Breast epithelium (tissue), 4 donors: ENCODE data around the gene ULK4. TPM values are rescaled to one million over a fixed set of nuclear protein-coding genes. Genes with fewer than 3 reads are reported as not detected.

Source experiments
- DNase-seq, 2 donors: peaks; one replicate each; pipeline ENCODE4 v3.0.0-alpha.2; 2019; ENCODE audit warnings: low spot score in 2 of 2
- H3K27ac ChIP-seq, 2 donors: fragments of 200-600 bp; sonication (generic) in 1 of 2; one replicate each; pipeline ENCODE4 v1.5.1; 2016 to 2019; ENCODE audit warnings: mild to moderate bottlenecking in 1 of 2
- H3K27me3 ChIP-seq, 2 donors: fragments of 200-600 bp; sonication (generic) in 1 of 2; one replicate each; pipeline versions ENCODE4 v1.5.1 to v1.6.0; 2017 to 2019; ENCODE audit warnings: control low read depth in 1 of 2, mild to moderate bottlenecking in 1 of 2
- H3K36me3 ChIP-seq: fragments of 200-600 bp; one replicate; pipeline ENCODE4 v1.5.1; 2019
- H3K4me1 ChIP-seq, 2 donors: fragments of 200-600 bp; sonication (generic); one replicate each; pipeline ENCODE4 v1.5.1; 2016 to 2019; ENCODE audit warnings: control low read depth in 1 of 2
- H3K4me3 ChIP-seq, 3 donors: fragments of 200-600 bp; sonication (generic); 1 replicate in 2 of 3; 2 replicates in 1 of 3; pipeline ENCODE4 v1.5.1; 2016 to 2019; ENCODE audit warnings: mild to moderate bottlenecking in 3 of 3, moderate library complexity in 2 of 3
- H3K9me3 ChIP-seq, 2 donors: fragments of 200-600 bp; sonication (generic) in 1 of 2; one replicate each; pipeline ENCODE4 v1.5.1; 2016 to 2019; ENCODE audit warnings: control low read depth in 1 of 2
- CTCF ChIP-seq, 3 donors: fragments of 450-650 bp; IDR thresholded peaks; one replicate each; pipeline ENCODE4 v1.5.1; 2016 to 2017; ENCODE audit warnings: antibody characterized with exemption in 3 of 3, mild to moderate bottlenecking in 3 of 3, moderate library complexity in 3 of 3
- POLR2A ChIP-seq: fragments of 450-650 bp; IDR thresholded peaks from one replicate; pipeline ENCODE4 v1.6.1; 2016; ENCODE audit warnings: antibody characterized with exemption, mild to moderate bottlenecking, moderate library complexity
- POLR2AphosphoS5 ChIP-seq, 3 donors: sonication (generic); formaldehyde crosslinking; IDR thresholded peaks; one replicate each; pipeline ENCODE4 v1.6.1; 2017; ENCODE audit warnings: antibody characterized with exemption in 3 of 3
- intact Hi-C: fragments of 100-400 bp; cut with DNase I; formaldehyde crosslinking; loops from one replicate; pipeline ENCODE4 v1.15.1; 2023; ENCODE audit warnings: low total_unique reads
- total RNA-seq, 3 donors: library from RNA; depleted of rRNA; stranded (reverse); fragments of >200 nt; gene quantifications; one replicate each; pipeline ENCODE4 v1.1.0, GENCODE V29; 2016

The ULK4 gene
- total RNA-seq, 3 donors from 2014 or later, result 23.0 to 52.8 (median 31.8) TPM

GRCh38 chr3:41424543-41425300 lies 537.2 kb downstream of the ULK4 start:
- Histone ChIP-seq H3K27ac (no peak overlapping the region), H3K36me3 (no peaks in the 10 kb centered on the region), H3K4me3 (no peak overlapping the region), H3K4me1 (no peaks in the 10 kb centered on the region), H3K27me3 (no peaks in the 10 kb centered on the region), H3K9me3 (peaks cover 6 to 24% of the 10 kb centered on the region in 2 donors)
- TF ChIP-seq CTCF (IDR thresholded peaks at IDR 0.05), result no peak
- no peak for DNase-seq
- intact Hi-C loops, result no loop called here

DNA sequence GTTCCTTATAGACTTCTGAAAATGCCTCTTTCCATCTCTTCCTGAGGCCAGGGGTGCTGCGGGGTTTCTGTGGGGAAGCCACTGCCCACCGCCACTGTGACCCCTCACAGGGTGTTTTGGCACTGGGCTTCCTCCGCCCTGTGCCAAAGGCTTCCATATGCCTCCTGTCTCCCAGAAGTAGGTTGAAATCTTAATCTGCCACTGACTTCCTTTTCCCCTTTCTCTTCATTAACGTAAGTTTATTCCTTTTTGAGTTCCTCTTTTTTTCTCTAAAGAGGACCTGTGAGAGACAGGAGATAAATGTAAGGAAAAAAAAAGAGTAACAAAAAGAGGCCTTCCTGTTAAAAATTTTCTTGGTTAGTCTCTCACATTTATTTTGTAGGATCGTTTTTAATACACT lies 542.1 kb downstream of the ULK4 start:
- no peak for TF ChIP-seq POLR2AphosphoS5 (IDR thresholded peaks at IDR 0.05)
- no peaks in the 10 kb centered on the region for H3K27me3 ChIP-seq
- no peaks in the 10 kb centered on the region for H3K4me1 ChIP-seq
- no peaks in the 10 kb centered on the region for H3K36me3 ChIP-seq
- H3K4me3 ChIP-seq, result no peak overlapping the region
- H3K9me3 ChIP-seq, result no peaks in the 10 kb centered on the region
- no peak for DNase-seq
- no peak overlapping the region for H3K27ac ChIP-seq
- intact Hi-C loops, result no loop called here

DNA sequence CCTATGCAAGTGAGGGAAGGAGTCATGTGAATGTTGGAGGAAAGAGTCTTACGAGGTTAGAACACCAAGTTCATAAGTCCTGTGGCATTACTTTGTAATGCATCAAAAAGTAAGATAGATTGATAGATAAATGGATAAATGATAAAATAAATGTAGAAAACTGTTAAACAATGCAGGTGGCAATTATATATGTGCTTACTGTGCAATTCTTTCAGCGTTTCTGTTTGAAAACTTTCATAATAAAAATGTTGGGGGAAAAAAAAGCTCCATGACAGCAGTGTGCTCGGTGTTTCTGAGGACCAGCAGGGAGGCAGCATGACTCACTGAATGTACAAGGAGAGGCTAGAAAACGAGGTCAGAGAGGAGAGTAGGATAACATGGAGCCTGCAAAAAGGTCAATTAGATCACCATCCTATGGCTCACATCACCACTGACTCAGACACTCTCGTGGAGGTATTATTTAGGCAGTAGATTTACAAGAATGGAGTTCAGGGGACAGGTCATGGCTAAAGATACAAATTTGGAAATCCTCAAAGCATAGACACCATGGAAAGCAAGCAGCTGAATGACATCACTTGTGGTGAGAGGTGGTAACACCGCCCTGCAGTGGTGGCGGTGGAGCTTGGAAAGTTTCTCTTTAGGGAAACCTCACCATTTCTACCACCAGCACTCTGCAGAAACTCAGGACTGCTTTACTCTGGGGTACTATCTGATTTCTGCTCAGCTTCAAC lies 542.8 kb downstream of the ULK4 start:
- Histone ChIP-seq H3K36me3 (no peaks in the 10 kb centered on the region), H3K27ac (no peak overlapping the region), H3K4me1 (no peaks in the 10 kb centered on the region), H3K9me3 (no peaks in the 10 kb centered on the region), H3K4me3 (no peak overlapping the region), H3K27me3 (no peaks in the 10 kb centered on the region)
- TF ChIP-seq POLR2A (no peak), POLR2AphosphoS5 (IDR thresholded peaks at IDR 0.05) (no peak), CTCF (IDR thresholded peaks at IDR 0.05) (no peak)
- no peak for DNase-seq
- intact Hi-C loops, result no loop called here

DNA sequence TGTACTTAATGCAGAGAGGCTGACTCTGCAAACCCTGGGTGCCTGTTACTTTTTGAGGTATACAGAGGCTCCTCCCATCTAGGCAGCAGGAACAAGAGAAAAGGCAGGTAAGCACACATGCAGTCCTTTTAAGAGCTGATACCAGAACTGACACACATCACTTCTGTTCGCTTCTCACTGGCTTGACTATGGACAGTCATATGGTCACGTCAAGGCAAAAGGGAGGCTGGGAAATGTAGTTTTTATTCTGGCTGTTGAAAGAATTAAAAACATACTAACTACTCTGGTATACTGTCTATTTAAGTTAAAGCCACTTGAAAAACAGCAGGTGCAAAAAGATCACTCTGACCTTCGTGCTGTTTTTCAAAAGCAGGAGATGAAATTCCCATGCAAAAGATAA lies 544.3 kb downstream of the ULK4 start:
- no peak for DNase-seq
- no peak for TF ChIP-seq POLR2AphosphoS5 (IDR thresholded peaks at IDR 0.05)
- no peak for TF ChIP-seq POLR2A
- no peak for TF ChIP-seq CTCF (IDR thresholded peaks at IDR 0.05)
- Histone ChIP-seq H3K9me3 (no peaks in the 10 kb centered on the region), H3K36me3 (no peaks in the 10 kb centered on the region), H3K27me3 (no peaks in the 10 kb centered on the region), H3K4me1 (no peaks in the 10 kb centered on the region), H3K27ac (no peak overlapping the region), H3K4me3 (no peak overlapping the region)
- intact Hi-C loops, result no loop called here

- Histone ChIP-seq H3K27me3 (no peaks in the 10 kb centered on the region), H3K4me1 (no peaks in the 10 kb centered on the region), H3K36me3 (no peaks in the 10 kb centered on the region), H3K27ac (no peak overlapping the region), H3K4me3 (no peak overlapping the region), H3K9me3 (no peaks in the 10 kb centered on the region)
- TF ChIP-seq POLR2A (no peak), POLR2AphosphoS5 (IDR thresholded peaks at IDR 0.05) (no peak), CTCF (IDR thresholded peaks at IDR 0.05) (no peak)
- intact Hi-C loops, result no loop called here
- no peak for DNase-seq
Measured at GRCh38 chr3:41411065-41411464, 550.8 kb downstream of the ULK4 start.
